ENCODE data around the gene FIBCD1. TPM values are rescaled to one million over a fixed set of nuclear protein-coding genes. Genes with fewer than 3 reads are reported as not detected.

FIBCD1 gene
- total and polyA plus RNA-seq, 3 experiments from 2014 or later = not detected

- CTCF ChIA-PET = no interaction called here
Measured at GRCh38 chr9:130908146-130908877, 30.7 kb downstream of the FIBCD1 start.

GRCh38 chr9:130906735-130907416 is 32.2 kb downstream of the FIBCD1 start:
- peaks cover 1 to 8% of the 10 kb centered on the region in 2 donors for H3K27me3 Mint-ChIP-seq
- peaks cover 0 to 3% (median 2%) of the 10 kb centered on the region in 3 donors for H3K4me1 Mint-ChIP-seq
- ChIA-PET CTCF (no interaction called here), POLR2A (no interaction called here)
- no peak for DNase-seq
- H3K36me3 Mint-ChIP-seq = no peaks in the 10 kb centered on the region
- no peaks in the 10 kb centered on the region for H3K9me3 Mint-ChIP-seq
- Histone ChIP-seq H3K4me3 (ENCODE audit: low read length) (no peak overlapping the region), H3K9me3 (ENCODE audit: low read length) (no peaks in the 10 kb centered on the region), H3K27ac (ENCODE audit: low read depth, low read length) (no peak overlapping the region), H3K27me3 (ENCODE audit: insufficient read depth, low read length, poor library complexity, severe bottlenecking) (peaks cover 54% of the 10 kb centered on the region), H3K4me1 (ENCODE audit: insufficient read depth, low read length) (no peaks in the 10 kb centered on the region), H3K36me3 (ENCODE audit: insufficient read depth, low read length) (no peaks in the 10 kb centered on the region)
- no peak overlapping the region for H3K27ac Mint-ChIP-seq
- H3K4me3 Mint-ChIP-seq = no peak overlapping the region

More at GRCh38 chr9:130908146-130908877, 30.7 kb downstream of the FIBCD1 start:
- POLR2A ChIA-PET = no interaction called here
- no peaks in the 10 kb centered on the region for H3K4me1 ChIP-seq (ENCODE audit: insufficient read depth, low read length)
- Mint-ChIP-seq H3K4me3 (no peak overlapping the region), H3K36me3 (no peaks in the 10 kb centered on the region), H3K9me3 (no peaks in the 10 kb centered on the region), H3K4me1 (peaks cover 0 to 3% (median 2%) of the 10 kb centered on the region in 3 donors), H3K27ac (peak overlapping the region in 1 of 8 donors; percentile 8), H3K27me3 (peaks cover 1 to 8% of the 10 kb centered on the region in 2 donors)
- no peak for DNase-seq
- peaks cover 59% of the 10 kb centered on the region for H3K27me3 ChIP-seq (ENCODE audit: insufficient read depth, low read length, poor library complexity, severe bottlenecking)
- no peaks in the 10 kb centered on the region for H3K36me3 ChIP-seq (ENCODE audit: insufficient read depth, low read length)
- H3K27ac ChIP-seq (ENCODE audit: low read depth, low read length) = no peak overlapping the region
- no peak overlapping the region for H3K4me3 ChIP-seq (ENCODE audit: low read length)
- H3K9me3 ChIP-seq (ENCODE audit: low read length) = no peaks in the 10 kb centered on the region

GRCh38 chr9:130905902-130906734 is 32.9 kb downstream of the FIBCD1 start:
- H3K9me3 Mint-ChIP-seq = no peaks in the 10 kb centered on the region
- DNase-seq = no peak
- ChIA-PET CTCF (no interaction called here), POLR2A (no interaction called here)
- no peak overlapping the region for H3K4me3 ChIP-seq (ENCODE audit: low read length)
- peaks cover 1 to 8% of the 10 kb centered on the region in 2 donors for H3K27me3 Mint-ChIP-seq
- H3K27ac ChIP-seq (ENCODE audit: low read depth, low read length) = no peak overlapping the region
- H3K36me3 Mint-ChIP-seq = no peaks in the 10 kb centered on the region
- no peaks in the 10 kb centered on the region for H3K4me1 ChIP-seq (ENCODE audit: insufficient read depth, low read length)
- peaks cover 0 to 3% (median 2%) of the 10 kb centered on the region in 3 donors for H3K4me1 Mint-ChIP-seq
- H3K27ac Mint-ChIP-seq = no peak overlapping the region
- H3K36me3 ChIP-seq (ENCODE audit: insufficient read depth, low read length) = no peaks in the 10 kb centered on the region
- no peaks in the 10 kb centered on the region for H3K9me3 ChIP-seq (ENCODE audit: low read length)
- no peak overlapping the region for H3K4me3 Mint-ChIP-seq
- H3K27me3 ChIP-seq (ENCODE audit: insufficient read depth, low read length, poor library complexity, severe bottlenecking) = peaks cover 50% of the 10 kb centered on the region

- H3K4me3 Mint-ChIP-seq = no peak overlapping the region
Measured at GRCh38 chr9:130905125-130905901, 33.7 kb downstream of the FIBCD1 start.

GRCh38 chr9:130904070-130905044 is 34.7 kb downstream of the FIBCD1 start:
- POLR2A ChIA-PET = no interaction called here

More at GRCh38 chr9:130905125-130905901, 33.7 kb downstream of the FIBCD1 start:
- Mint-ChIP-seq H3K4me1 (no peaks in the 10 kb centered on the region), H3K27me3 (peaks cover 1 to 5% of the 10 kb centered on the region in 2 donors), H3K27ac (no peak overlapping the region), H3K9me3 (no peaks in the 10 kb centered on the region), H3K36me3 (no peaks in the 10 kb centered on the region)
- no peak overlapping the region for H3K27ac ChIP-seq (ENCODE audit: low read depth, low read length)
- H3K36me3 ChIP-seq (ENCODE audit: insufficient read depth, low read length) = no peaks in the 10 kb centered on the region
- no peaks in the 10 kb centered on the region for H3K9me3 ChIP-seq (ENCODE audit: low read length)
- ChIA-PET CTCF (no interaction called here), POLR2A (no interaction called here)
- no peak for DNase-seq
- no peak overlapping the region for H3K4me3 ChIP-seq (ENCODE audit: low read length)
- H3K4me1 ChIP-seq (ENCODE audit: insufficient read depth, low read length) = no peaks in the 10 kb centered on the region
- H3K27me3 ChIP-seq (ENCODE audit: insufficient read depth, low read length, poor library complexity, severe bottlenecking) = peaks cover 58% of the 10 kb centered on the region

GRCh38 chr9:130903194-130904069 is 35.6 kb downstream of the FIBCD1 start:
- Mint-ChIP-seq H3K27me3 (peaks cover 0 to 5% of the 10 kb centered on the region in 2 donors), H3K9me3 (no peaks in the 10 kb centered on the region), H3K27ac (no peak overlapping the region), H3K36me3 (no peaks in the 10 kb centered on the region), H3K4me3 (no peak overlapping the region), H3K4me1 (no peaks in the 10 kb centered on the region)
- H3K4me1 ChIP-seq (ENCODE audit: insufficient read depth, low read length) = no peaks in the 10 kb centered on the region
- H3K27me3 ChIP-seq (ENCODE audit: insufficient read depth, low read length, poor library complexity, severe bottlenecking) = peaks cover 66% of the 10 kb centered on the region
- H3K9me3 ChIP-seq (ENCODE audit: low read length) = no peaks in the 10 kb centered on the region
- POLR2A ChIA-PET = no interaction called here
- H3K4me3 ChIP-seq (ENCODE audit: low read length) = no peak overlapping the region
- DNase-seq = no peak
- no peaks in the 10 kb centered on the region for H3K36me3 ChIP-seq (ENCODE audit: insufficient read depth, low read length)
- no peak overlapping the region for H3K27ac ChIP-seq (ENCODE audit: low read depth, low read length)
- CTCF ChIA-PET = no interaction called here

More at GRCh38 chr9:130904070-130905044, 34.7 kb downstream of the FIBCD1 start:
- no peaks in the 10 kb centered on the region for H3K36me3 ChIP-seq (ENCODE audit: insufficient read depth, low read length)
- no peak overlapping the region for H3K4me3 ChIP-seq (ENCODE audit: low read length)
- no peaks in the 10 kb centered on the region for H3K9me3 ChIP-seq (ENCODE audit: low read length)
- H3K36me3 Mint-ChIP-seq = no peaks in the 10 kb centered on the region
- peak overlapping the region in 1 of 8 donors; percentile 42 for H3K27ac Mint-ChIP-seq
- no peak overlapping the region for H3K4me3 Mint-ChIP-seq
- no peaks in the 10 kb centered on the region for H3K9me3 Mint-ChIP-seq
- H3K4me1 Mint-ChIP-seq = no peaks in the 10 kb centered on the region
- DNase-seq = no peak
- no peaks in the 10 kb centered on the region for H3K4me1 ChIP-seq (ENCODE audit: insufficient read depth, low read length)
- no peak overlapping the region for H3K27ac ChIP-seq (ENCODE audit: low read depth, low read length)
- CTCF ChIA-PET = no interaction called here
- peaks cover 67% of the 10 kb centered on the region for H3K27me3 ChIP-seq (ENCODE audit: insufficient read depth, low read length, poor library complexity, severe bottlenecking)
- peaks cover 1 to 5% of the 10 kb centered on the region in 2 donors for H3K27me3 Mint-ChIP-seq
